HG02642 (cell line): ENCODE data around the gene DNAH3.
A peak's percentile ranks its signal among the peaks of the same experiment; 100 is the strongest.
"Not testable (repeated sequence)": the region's sequence is repeated elsewhere in the genome, so short reads cannot be mapped to it uniquely, and the experiment has no call there.

Source experiments
- ATAC-seq: cut with Tn5 transposase; IDR thresholded peaks from one replicate; pipeline ENCODE4 v1.9.1; 2021; ENCODE audit warnings: mild to moderate bottlenecking; ENCODE audit not compliant: unreplicated experiment, poor library complexity

Gene DNAH3

GRCh38 chr16:21167929-21168602, 17.4 kb upstream of the DNAH3 start:
- no peak for ATAC-seq

- ATAC-seq: no peak
Observed at GRCh38 chr16:21167360-21167759, 16.7 kb upstream of the DNAH3 start.

- ATAC-seq: no peak
Observed at GRCh38 chr16:21166561-21166961, 15.9 kb upstream of the DNAH3 start.

- ATAC-seq: no peak
Observed at GRCh38 chr16:21164521-21165168, 14.0 kb upstream of the DNAH3 start.

- no peak for ATAC-seq
Observed at GRCh38 chr16:21163576-21163975, 12.9 kb upstream of the DNAH3 start.

- ATAC-seq: no peak
Observed at GRCh38 chr16:21162661-21163151, 12.1 kb upstream of the DNAH3 start.

- no peak for ATAC-seq
Observed at GRCh38 chr16:21161211-21161610, 10.6 kb upstream of the DNAH3 start.

- no peak for ATAC-seq
Observed at GRCh38 chr16:21160276-21160675, 9.6 kb upstream of the DNAH3 start.

GRCh38 chr16:21159281-21159951, 8.8 kb upstream of the DNAH3 start:
- no peak for ATAC-seq

- peak; percentile 91 for ATAC-seq
Observed at GRCh38 chr16:21158208-21159110, 7.8 kb upstream of the DNAH3 start, which contains the start of gene LDAF1. Gene LDAF1, plus strand, starts transcription at chr16:21158674. Its CDS starts 2,509 bp downstream, at chr16:21161183.

GRCh38 chr16:21157632-21158031, 7.0 kb upstream of the DNAH3 start:
- no peak for ATAC-seq

GRCh38 chr16:21156767-21157467, 6.3 kb upstream of the DNAH3 start:
- no peak for ATAC-seq

- ATAC-seq: not testable (repeated sequence)
Observed at GRCh38 chr16:21156011-21156410, 5.4 kb upstream of the DNAH3 start.

GRCh38 chr16:21153124-21153729, 2.6 kb upstream of the DNAH3 start:
- ATAC-seq: not testable (repeated sequence)

GRCh38 chr16:21152160-21153030, 1.7 kb upstream of the DNAH3 start:
- ATAC-seq: not testable (repeated sequence)

GRCh38 chr16:21145738-21146137, 4.9 kb downstream of the DNAH3 start:
- no peak for ATAC-seq

- ATAC-seq: no peak
Observed at GRCh38 chr16:21134053-21134452, 16.6 kb downstream of the DNAH3 start.

GRCh38 chr16:21130811-21131210, 19.8 kb downstream of the DNAH3 start:
- no peak for ATAC-seq
